WTC11 (cell line): ENCODE measurements around the gene TBX5. TPM values are rescaled to one million over a fixed set of nuclear protein-coding genes. Genes with fewer than 3 reads are reported as not detected.

Experiments
- ATAC-seq: fragments of 200-7000 bp; cut with Tn5 transposase; 2 replicates; pipeline ENCODE4 v1.10.0; 2021; ENCODE audit warnings: mild to moderate bottlenecking, moderate library complexity
- CTCF ChIA-PET: fragments of 300-600 bp; sonication (Branson Sonifier 250); formaldehyde crosslinking; loops from one replicate; lab custom pipeline; 2021; ENCODE audit warnings: antibody characterized with exemption; lab: Charles Lee
- POLR2A ChIA-PET: fragments of 350-600 bp; sonication (Branson Sonifier 250); formaldehyde crosslinking; loops from one replicate; lab custom pipeline; 2021; ENCODE audit warnings: antibody characterized with exemption; lab: Charles Lee
- DNase-seq: peaks from one replicate; pipeline ENCODE4 v3.0.0; 2021; ENCODE audit warnings: low spot score
- H3K27ac Mint-ChIP-seq: 2 replicates; pipeline ENCODE4 v1.8.0; 2021; ENCODE audit warnings: mixed read lengths
- H3K27me3 Mint-ChIP-seq: 2 replicates; pipeline ENCODE4 v1.8.0; 2021; ENCODE audit warnings: low read depth, mild to moderate bottlenecking, moderate library complexity, mixed read lengths
- H3K36me3 Mint-ChIP-seq: 2 replicates; pipeline ENCODE4 v1.8.0; 2021; ENCODE audit warnings: mixed read lengths
- H3K4me1 Mint-ChIP-seq: 2 replicates; pipeline ENCODE4 v1.8.0; 2022; ENCODE audit warnings: mixed read lengths
- H3K4me3 Mint-ChIP-seq: 2 replicates; pipeline ENCODE4 v1.8.0; 2021; ENCODE audit warnings: mild to moderate bottlenecking, moderate library complexity, mixed read lengths
- H3K9me3 Mint-ChIP-seq: 2 replicates; pipeline ENCODE4 v1.8.0; 2021; ENCODE audit warnings: mixed read lengths
- ATF1 ChIP-seq: sonication (generic); formaldehyde crosslinking; IDR thresholded peaks from 2 replicates; pipeline ENCODE4 v1.8.1; 2023; ENCODE audit warnings: mild to moderate bottlenecking, moderate library complexity, missing genetic modification reagents
- ERG ChIP-seq: fragments of 250-450 bp; sonication (Bioruptor Pico); IDR thresholded peaks from 2 replicates; pipeline ENCODE4 v1.8.0; 2021; ENCODE audit warnings: mild to moderate bottlenecking
- FOXJ3 ChIP-seq: sonication (generic); formaldehyde crosslinking; IDR thresholded peaks from 2 replicates; pipeline ENCODE4 v1.9.0; 2021; ENCODE audit warnings: missing genetic modification reagents, mild to moderate bottlenecking, borderline replicate concordance
- FOXK1 ChIP-seq: sonication (generic); formaldehyde crosslinking; IDR thresholded peaks from 2 replicates; pipeline ENCODE4 v1.8.0; 2022; ENCODE audit warnings: mild to moderate bottlenecking, moderate library complexity, missing genetic modification reagents
- GRHL2 ChIP-seq: fragments of 250-450 bp; sonication (Bioruptor Pico); IDR thresholded peaks from 2 replicates; pipeline ENCODE4 v1.8.0; 2022; ENCODE audit warnings: mild to moderate bottlenecking, moderate library complexity; ENCODE audit not compliant: insufficient replicate concordance, severe bottlenecking
- GTF2I ChIP-seq: fragments of 250-450 bp; sonication (Bioruptor Pico); conservative IDR thresholded peaks from 2 replicates; pipeline ENCODE4 v1.4.0; 2021; ENCODE audit warnings: mild to moderate bottlenecking
- NFATC4 ChIP-seq: fragments of 250-450 bp; sonication (Bioruptor Pico); IDR thresholded peaks from 2 replicates; pipeline ENCODE4 v1.9.0; 2021; ENCODE audit warnings: mild to moderate bottlenecking
- NR1H2 ChIP-seq: sonication (generic); formaldehyde crosslinking; IDR thresholded peaks from 2 replicates; pipeline ENCODE4 v1.9.0; 2021; ENCODE audit warnings: mild to moderate bottlenecking, moderate library complexity, missing genetic modification reagents
- OVOL2 ChIP-seq: fragments of 250-450 bp; sonication (Bioruptor Pico); IDR thresholded peaks from 2 replicates; pipeline ENCODE4 v1.9.0; 2021; ENCODE audit warnings: mild to moderate bottlenecking, borderline replicate concordance
- PRRX2 ChIP-seq: fragments of 250-450 bp; sonication (Bioruptor Pico); IDR thresholded peaks from 2 replicates; pipeline ENCODE4 v1.8.0; 2021; ENCODE audit warnings: mild to moderate bottlenecking
- RELA ChIP-seq: sonication (generic); formaldehyde crosslinking; IDR thresholded peaks from 2 replicates; pipeline ENCODE4 v1.8.1; 2022; ENCODE audit warnings: missing genetic modification reagents, mild to moderate bottlenecking, borderline replicate concordance
- SOX15 ChIP-seq: fragments of 250-450 bp; sonication (Bioruptor Pico); IDR thresholded peaks from 2 replicates; pipeline ENCODE4 v1.9.0; 2021; ENCODE audit warnings: mild to moderate bottlenecking
- STAT6 ChIP-seq: sonication (generic); formaldehyde crosslinking; conservative IDR thresholded peaks from 2 replicates; pipeline ENCODE4 v1.8.1; 2023; ENCODE audit warnings: mild to moderate bottlenecking, low read depth, missing genetic modification reagents, moderate library complexity
- TP53 ChIP-seq: sonication (generic); formaldehyde crosslinking; IDR thresholded peaks from 2 replicates; pipeline ENCODE4 v1.8.1; 2023; ENCODE audit warnings: mild to moderate bottlenecking, missing genetic modification reagents
- USF1 ChIP-seq: sonication (generic); formaldehyde crosslinking; IDR thresholded peaks from 2 replicates; pipeline ENCODE4 v1.8.0; 2022; ENCODE audit warnings: mild to moderate bottlenecking, missing genetic modification reagents
- ZNF121 ChIP-seq: sonication (generic); formaldehyde crosslinking; IDR thresholded peaks from 2 replicates; pipeline ENCODE4 v1.8.0; 2023; ENCODE audit warnings: missing genetic modification reagents
- ZNF219 ChIP-seq: sonication (generic); formaldehyde crosslinking; IDR thresholded peaks from 2 replicates; pipeline ENCODE4 v1.8.0; 2023; ENCODE audit warnings: missing genetic modification reagents, mild to moderate bottlenecking, borderline replicate concordance
- ZNF232 ChIP-seq: sonication (generic); formaldehyde crosslinking; IDR thresholded peaks from 2 replicates; pipeline ENCODE4 v1.8.0; 2022; ENCODE audit warnings: mild to moderate bottlenecking, missing genetic modification reagents
- ZNF416 ChIP-seq: fragments of 250-450 bp; sonication (Bioruptor Pico); IDR thresholded peaks from 2 replicates; pipeline ENCODE4 v1.9.0; 2021; ENCODE audit warnings: mild to moderate bottlenecking, inconsistent platforms
- total RNA-seq: library from RNA; stranded (reverse); gene quantifications from 3 replicates; pipeline ENCODE4 v1.2.3, GENCODE V29; 2021
- TF ChIP-seq, protein P1 (sequence below): fragments of 250-450 bp; sonication (Bioruptor Pico); conservative IDR thresholded peaks from 2 replicates; pipeline ENCODE4 v1.9.0; 2021; ENCODE audit warnings: mild to moderate bottlenecking
- TF ChIP-seq, protein P2 (sequence below): sonication (generic); formaldehyde crosslinking; IDR thresholded peaks from 2 replicates; pipeline ENCODE4 v1.8.1; 2023; ENCODE audit warnings: mild to moderate bottlenecking, missing genetic modification reagents
- TF ChIP-seq, protein P3 (sequence below): fragments of 250-450 bp; sonication (Bioruptor Pico); IDR thresholded peaks from 2 replicates; pipeline ENCODE4 v1.9.0; 2021; ENCODE audit warnings: mild to moderate bottlenecking

TBX5 gene
- total RNA-seq, 1 experiment from 2014 or later: 0.33 TPM

- TF ChIP-seq, protein P1, sequence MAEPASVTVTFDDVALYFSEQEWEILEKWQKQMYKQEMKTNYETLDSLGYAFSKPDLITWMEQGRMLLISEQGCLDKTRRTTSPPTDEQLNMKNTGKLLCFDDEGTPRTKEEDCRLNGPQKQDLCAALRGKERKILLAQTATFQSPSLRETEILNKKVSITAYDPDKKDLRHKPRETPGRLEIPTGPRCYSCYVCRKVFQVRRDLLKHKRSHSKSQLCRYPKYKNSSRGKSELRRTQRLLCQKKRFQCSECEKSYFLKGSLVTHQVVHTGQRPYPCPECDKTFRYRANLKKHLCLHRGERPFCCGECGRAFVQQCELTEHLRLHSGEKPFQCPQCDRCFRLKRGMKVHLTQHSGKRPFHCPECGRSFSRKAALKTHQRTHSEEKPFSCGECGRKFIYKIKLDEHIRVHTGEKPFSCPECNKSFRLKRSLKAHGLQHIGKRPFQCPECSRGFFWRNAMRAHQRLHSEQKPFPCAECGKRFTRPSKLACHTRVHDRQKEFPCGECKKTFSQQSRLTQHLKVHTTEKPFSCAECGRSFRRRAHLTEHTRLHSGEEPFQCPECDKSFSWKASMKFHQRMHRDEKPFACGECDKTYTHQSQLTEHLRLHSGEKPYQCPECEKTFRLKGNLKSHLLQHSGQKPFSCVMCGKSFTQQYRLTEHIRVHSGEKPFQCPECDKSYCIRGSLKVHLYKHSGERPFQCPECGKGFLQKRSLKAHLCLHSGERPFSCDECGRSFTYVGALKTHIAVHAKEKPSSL (CRISPR knock-in tag): no peak
- TF ChIP-seq ZNF416 (CRISPR knock-in tag) (no peak), SOX15 (no peak), RELA (CRISPR knock-in tag) (no peak)
These were observed 89.9 kb downstream of the TBX5 start (continued) for GRCh38 chr12:114316076-114316475.

DNA sequence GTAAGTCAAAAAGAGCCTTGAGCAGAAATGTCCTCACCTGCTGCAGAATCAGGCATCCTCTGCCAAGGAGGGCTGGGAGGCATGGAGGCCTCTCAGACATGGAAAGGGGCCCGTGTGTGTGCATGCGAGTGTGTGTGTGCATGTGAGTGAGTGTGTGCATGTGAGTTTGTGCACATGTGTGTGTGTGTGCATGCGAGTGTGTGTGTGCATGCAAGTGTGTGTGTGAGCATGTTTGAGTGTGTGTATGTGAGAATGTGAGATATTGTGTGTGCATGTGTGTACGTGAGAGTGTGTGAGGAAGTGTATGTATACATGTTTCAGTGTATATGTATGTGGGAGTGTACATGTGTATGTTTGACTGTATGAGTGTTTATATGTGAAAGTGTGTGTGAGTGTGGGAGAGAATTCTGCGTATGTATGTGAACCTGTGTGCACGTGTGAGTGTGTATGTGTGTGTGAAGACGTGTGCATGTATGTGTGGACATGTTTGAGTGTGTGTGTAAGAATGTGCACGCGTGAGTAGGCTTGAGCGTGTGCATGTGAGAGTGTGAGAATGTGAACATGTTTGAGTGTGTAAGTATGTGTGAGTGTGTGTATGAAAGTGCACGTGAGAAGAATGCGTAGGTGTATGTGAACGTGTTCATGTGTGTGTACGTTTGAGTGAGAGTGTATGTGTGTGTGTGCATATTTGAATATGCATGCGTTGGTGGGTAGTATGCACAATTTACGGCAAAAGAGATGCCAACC, 90.8 kb downstream of the TBX5 start:
- CTCF ChIA-PET: no interaction called here
- H3K9me3 Mint-ChIP-seq: peaks cover 6% of the 10 kb centered on the region
- TF ChIP-seq GTF2I (CRISPR knock-in tag) (no peak), STAT6 (CRISPR knock-in tag) (no peak), ATF1 (CRISPR knock-in tag) (no peak), NR1H2 (CRISPR knock-in tag) (no peak), TP53 (CRISPR knock-in tag) (no peak), PRRX2 (CRISPR knock-in tag) (no peak), FOXJ3 (no peak)
- TF ChIP-seq, protein P2, sequence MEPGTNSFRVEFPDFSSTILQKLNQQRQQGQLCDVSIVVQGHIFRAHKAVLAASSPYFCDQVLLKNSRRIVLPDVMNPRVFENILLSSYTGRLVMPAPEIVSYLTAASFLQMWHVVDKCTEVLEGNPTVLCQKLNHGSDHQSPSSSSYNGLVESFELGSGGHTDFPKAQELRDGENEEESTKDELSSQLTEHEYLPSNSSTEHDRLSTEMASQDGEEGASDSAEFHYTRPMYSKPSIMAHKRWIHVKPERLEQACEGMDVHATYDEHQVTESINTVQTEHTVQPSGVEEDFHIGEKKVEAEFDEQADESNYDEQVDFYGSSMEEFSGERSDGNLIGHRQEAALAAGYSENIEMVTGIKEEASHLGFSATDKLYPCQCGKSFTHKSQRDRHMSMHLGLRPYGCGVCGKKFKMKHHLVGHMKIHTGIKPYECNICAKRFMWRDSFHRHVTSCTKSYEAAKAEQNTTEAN (CRISPR knock-in tag): 0 out of 2 replicates have a peak, but pooled peaks have one; percentile 33
- TF ChIP-seq, all 79 proteins: peak for 1
- POLR2A ChIA-PET: no interaction called here
- Mint-ChIP-seq H3K27ac (no peak overlapping the region), H3K36me3 (no peaks in the 10 kb centered on the region), H3K27me3 (no peaks in the 10 kb centered on the region), H3K4me3 (no peak overlapping the region), H3K4me1 (peaks cover 5% of the 10 kb centered on the region; the same call in 1 of the 2 replicates)
- ATAC-seq: no peak
- no peak for DNase-seq

- no peak for ATAC-seq
- DNase-seq: no peak
- ChIA-PET CTCF (no interaction called here), POLR2A (no interaction called here)
- no peak overlapping the region for H3K27ac Mint-ChIP-seq
- H3K4me3 Mint-ChIP-seq: no peak overlapping the region
- H3K9me3 Mint-ChIP-seq: peaks cover 6% of the 10 kb centered on the region
- H3K27me3 Mint-ChIP-seq: no peaks in the 10 kb centered on the region
- TF ChIP-seq OVOL2 (CRISPR knock-in tag) (no peak), RELA (CRISPR knock-in tag) (no peak), ZNF219 (CRISPR knock-in tag) (no peak), USF1 (CRISPR knock-in tag) (no peak), NFATC4 (CRISPR knock-in tag) (no peak), ZNF232 (no peak), FOXK1 (CRISPR knock-in tag) (no peak), ERG (CRISPR knock-in tag) (no peak), GRHL2 (no peak), FOXJ3 (no peak), ZNF121 (CRISPR knock-in tag) (no peak)
- TF ChIP-seq, protein P3, sequence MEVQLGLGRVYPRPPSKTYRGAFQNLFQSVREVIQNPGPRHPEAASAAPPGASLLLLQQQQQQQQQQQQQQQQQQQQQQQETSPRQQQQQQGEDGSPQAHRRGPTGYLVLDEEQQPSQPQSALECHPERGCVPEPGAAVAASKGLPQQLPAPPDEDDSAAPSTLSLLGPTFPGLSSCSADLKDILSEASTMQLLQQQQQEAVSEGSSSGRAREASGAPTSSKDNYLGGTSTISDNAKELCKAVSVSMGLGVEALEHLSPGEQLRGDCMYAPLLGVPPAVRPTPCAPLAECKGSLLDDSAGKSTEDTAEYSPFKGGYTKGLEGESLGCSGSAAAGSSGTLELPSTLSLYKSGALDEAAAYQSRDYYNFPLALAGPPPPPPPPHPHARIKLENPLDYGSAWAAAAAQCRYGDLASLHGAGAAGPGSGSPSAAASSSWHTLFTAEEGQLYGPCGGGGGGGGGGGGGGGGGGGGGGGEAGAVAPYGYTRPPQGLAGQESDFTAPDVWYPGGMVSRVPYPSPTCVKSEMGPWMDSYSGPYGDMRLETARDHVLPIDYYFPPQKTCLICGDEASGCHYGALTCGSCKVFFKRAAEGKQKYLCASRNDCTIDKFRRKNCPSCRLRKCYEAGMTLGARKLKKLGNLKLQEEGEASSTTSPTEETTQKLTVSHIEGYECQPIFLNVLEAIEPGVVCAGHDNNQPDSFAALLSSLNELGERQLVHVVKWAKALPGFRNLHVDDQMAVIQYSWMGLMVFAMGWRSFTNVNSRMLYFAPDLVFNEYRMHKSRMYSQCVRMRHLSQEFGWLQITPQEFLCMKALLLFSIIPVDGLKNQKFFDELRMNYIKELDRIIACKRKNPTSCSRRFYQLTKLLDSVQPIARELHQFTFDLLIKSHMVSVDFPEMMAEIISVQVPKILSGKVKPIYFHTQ (CRISPR knock-in tag): no peak
- H3K4me1 Mint-ChIP-seq: peaks cover 5% of the 10 kb centered on the region; the same call in 1 of the 2 replicates
- H3K36me3 Mint-ChIP-seq: no peaks in the 10 kb centered on the region
These were observed 91.5 kb downstream of the TBX5 start for GRCh38 chr12:114314403-114314802.
